Stimulated activated CD8-positive, alpha-beta memory T cell treated with anti-CD3 and anti-CD28 coated beads, Interleukin-12 subunit alpha, Interleukin-12 subunit beta, amount 100 ng/mL, for 24 hours (primary cell): ENCODE results near the gene ASCL3.
A peak's percentile ranks its signal among the peaks of the same experiment; 100 is the strongest.
"Not testable (repeated sequence)": the region's sequence is repeated elsewhere in the genome, so short reads cannot be mapped to it uniquely, and the experiment has no call there.

Experiments used
- DNase-seq: peaks from one replicate; pipeline ENCODE4 v3.0.0-alpha.2; 2020; ENCODE audit errors: extremely low read depth

Gene ASCL3

DNA sequence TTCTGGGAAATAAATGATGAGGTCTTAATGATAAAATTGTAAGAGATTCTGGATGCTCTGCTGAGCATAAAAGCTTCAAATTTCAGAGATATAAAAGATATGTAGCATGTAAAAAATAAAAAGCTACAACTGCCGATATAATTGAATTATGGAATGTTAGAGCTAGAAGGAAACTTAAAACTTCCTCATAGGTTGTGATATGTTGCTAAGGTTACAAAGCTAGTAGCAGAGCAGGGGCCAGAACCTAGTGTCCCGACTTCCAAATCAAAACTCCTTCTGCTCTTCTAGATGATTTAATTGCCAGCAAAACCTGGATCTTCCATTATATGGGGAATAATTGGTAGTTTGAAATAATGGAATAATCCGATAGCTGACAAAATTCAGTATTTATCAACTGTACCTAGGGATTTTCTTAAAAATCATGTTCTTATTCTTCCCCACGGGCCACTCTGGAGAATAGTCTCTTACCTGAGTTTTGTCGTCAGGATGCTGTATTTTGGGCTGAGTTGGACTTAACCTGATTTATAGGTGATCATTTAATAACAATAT, at the start of gene ASCL3:
Gene ASCL3 (minus strand): TSS at position 499 of the 549 bp plus-strand sequence. CDS start 4,855 bp downstream, outside the sequence.
- DNase-seq: no peak

GRCh38 chr11:8989453-8989852, 46.6 kb upstream of the ASCL3 start:
- no peak for DNase-seq

- DNase-seq: no peak
Observed at GRCh38 chr11:8988329-8989234, 45.8 kb upstream of the ASCL3 start.

DNA sequence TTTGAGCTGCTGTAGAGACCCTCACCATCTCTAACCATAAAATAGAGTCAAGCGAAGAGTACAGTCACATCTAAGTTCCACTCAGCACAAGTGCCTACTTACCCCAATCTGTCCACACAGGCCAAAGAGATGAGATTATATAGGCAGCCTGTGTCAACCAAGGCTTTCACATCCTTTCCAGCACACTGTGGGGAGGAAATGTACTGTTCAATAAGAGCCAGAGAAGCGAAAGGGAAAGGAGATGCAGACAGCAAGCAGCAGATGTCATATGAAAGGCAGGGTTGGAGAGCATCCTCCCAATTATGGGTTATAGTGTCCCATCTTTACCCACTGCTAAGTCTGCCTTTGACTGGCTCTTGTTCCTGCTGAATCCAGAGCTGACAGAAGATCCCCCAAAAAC, 44.6 kb upstream of the ASCL3 start:
- DNase-seq: no peak

DNA sequence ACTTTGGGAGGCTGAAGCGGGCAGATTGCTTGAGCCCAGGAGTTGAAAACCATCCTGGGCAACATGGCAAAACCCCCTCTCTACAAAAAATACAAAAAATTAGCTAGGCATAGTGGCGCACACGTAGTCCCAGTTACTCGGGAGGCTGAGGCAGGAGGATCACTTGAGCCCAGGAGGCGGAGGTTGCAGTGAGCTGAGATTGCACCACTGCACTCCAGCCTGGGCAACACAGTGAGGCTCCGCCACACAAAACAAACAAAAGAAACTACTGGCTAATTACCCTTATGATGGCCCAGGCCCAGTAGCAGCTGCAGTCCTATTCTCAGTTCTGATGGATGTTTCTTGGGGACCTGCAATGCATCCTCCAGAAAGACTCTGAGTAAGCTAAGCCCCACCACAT, 44.0 kb upstream of the ASCL3 start:
- not testable (repeated sequence) for DNase-seq

DNA sequence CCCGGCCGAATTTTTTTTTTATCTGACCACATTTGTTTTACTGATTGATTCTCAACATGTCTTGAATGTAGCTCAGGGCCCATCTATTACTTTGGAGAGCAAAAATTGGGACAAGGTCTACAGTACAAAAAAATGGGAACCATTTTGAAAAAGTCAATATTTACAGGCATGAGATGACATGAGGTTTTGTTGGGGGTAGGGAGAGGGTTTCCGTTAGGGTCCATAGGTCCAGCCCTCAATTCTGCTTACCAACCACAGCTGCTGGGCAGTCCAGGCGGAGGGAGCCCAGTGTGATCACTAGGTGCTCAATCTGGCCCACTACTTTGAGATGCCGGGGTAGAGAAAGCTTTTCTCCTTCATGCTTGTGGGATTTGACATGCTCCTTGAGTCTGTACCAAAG, 42.6 kb upstream of the ASCL3 start:
- DNase-seq: no peak

- DNase-seq: no peak
Observed at GRCh38 chr11:8983552-8983951, 40.7 kb upstream of the ASCL3 start.

GRCh38 chr11:8980485-8980884, 37.7 kb upstream of the ASCL3 start:
- no peak for DNase-seq

DNA sequence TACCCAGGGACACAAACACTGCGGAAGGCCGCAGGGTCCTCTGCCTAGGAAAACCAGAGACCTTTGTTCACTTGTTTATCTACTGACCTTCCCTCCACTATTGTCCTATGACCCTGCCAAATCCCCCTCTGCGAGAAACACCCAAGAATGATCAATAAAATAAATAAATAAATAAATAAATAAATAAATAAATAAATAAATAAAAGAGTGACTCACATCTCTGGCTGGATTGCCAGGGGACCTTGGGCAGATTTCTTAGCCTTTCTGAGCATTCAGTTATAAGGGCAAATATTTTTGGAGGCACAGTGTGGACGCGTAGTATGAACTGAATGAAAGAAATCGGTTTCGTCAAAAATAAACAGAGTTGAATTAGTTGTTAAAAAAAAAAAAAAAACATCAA, 36.5 kb upstream of the ASCL3 start:
- DNase-seq: not testable (repeated sequence)

DNA sequence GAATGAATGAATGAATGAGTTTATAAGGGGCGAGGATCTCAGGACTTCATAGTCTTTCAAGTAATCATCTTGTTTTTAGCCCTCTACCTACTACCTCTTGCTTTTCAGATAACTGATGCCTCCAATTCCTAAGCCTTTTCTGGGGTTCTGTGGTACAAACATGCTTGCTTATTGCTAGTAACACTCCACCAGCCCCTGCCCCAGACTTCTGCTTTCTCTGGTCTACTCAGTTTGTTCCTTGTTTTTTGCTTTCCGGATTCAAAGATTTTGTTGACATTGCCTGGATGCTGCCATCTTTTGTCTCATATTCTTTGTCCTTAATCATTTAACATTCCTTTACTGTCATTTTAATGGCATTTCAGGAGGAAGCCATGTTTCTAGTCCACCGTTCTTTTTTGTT, 30.3 kb upstream of the ASCL3 start:
- DNase-seq: no peak

DNA sequence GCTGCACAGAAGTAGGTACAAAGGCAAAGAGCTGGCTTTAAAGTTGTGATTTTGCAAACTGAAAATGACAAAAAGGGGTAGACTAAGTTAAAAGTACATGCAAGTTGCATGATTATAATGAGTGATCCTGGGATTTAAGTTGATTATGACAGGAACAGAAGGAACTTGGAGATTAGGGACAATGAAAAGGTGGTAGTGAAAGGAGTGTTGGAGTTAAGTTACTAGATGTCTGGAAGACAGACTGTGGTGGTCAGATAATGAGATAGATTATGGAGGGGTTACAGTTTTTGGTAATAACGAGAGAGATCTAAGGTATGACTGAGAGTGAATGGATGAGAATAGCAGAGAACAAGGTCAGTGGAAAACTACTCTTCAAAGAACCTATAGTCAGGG, 29.1 kb upstream of the ASCL3 start:
- no peak for DNase-seq

DNA sequence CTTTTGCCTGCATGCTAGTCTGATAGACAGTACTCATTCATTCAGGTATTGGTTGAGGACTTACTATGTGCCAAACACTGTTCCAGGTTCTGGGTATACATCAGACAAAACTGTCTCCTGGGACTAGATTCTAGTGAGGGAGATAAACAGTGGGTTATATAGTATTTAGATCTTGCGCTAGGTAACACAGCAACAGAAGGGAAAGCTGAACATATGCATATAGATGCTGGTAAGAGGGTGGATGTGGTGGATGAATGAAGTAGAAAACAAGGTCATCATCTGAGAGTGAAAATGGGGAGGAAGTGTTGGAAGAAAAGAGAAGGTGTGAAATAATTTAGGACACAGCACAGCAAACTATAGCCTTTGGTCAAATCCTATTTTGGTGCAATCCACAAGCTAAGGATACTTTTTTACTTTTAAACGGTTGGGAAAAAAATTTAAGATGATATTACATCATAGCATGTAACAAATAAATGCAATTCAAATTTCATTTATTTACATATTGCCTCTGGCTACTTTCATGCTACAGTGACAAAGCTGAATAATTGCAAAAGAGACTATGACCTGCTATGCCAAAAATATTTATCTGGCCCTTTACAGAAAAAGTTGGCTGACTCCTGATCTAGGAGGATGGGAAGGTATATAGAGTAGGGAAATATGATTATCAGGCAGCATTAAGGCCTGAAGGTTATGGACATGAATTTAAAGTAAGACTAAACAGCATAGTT, 28.5 kb upstream of the ASCL3 start:
- DNase-seq: no peak

GRCh38 chr11:8967184-8967583, 24.4 kb upstream of the ASCL3 start:
- DNase-seq: no peak

- peak; percentile 68 for DNase-seq
Observed at GRCh38 chr11:8964324-8965320, 21.8 kb upstream of the ASCL3 start, which contains the start of gene TMEM9B. TSS of gene TMEM9B (minus strand) at chr11:8964442. CDS start at chr11:8964313, 129 bp downstream.

DNA sequence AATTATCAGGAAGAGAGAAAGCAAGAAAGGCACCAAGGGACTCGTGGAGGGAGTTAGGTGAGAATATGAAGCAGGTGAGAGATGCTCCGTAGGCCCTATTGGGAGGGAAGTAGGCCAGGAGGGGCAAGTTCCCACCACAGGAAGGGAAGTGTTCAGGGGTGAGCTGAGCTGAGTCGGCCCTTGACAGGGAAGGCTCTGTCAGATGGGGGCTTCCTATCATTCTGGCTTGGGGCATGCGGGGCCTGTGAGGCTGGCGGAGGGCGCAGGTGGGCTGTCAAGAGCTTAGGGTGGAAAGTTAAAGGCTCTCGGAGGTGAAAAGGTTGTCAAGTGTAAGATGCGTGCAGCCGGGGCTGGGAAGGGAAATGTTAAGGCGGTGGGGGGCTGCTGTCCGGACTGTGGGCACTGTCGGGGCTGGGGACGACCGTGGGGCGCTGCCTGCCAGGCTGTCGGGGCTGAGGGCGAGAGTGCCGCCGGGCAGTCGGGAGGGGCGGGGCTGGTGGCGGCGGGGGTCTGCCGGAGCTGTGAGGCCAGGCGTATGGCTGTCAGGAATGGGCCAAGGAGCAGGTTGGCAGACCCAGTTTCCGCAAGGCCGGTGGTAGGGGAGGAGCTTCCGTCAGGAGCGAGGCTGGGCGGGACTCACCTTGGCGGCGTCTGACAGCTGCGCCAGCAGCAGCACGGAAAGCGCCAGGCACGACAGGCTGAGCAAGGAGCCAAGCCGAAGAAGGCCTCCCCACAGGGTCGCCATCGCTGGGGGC, 20.9 kb upstream of the ASCL3 start:
- peak; percentile 52 for DNase-seq

- DNase-seq: no peak
Observed at GRCh38 chr11:8962841-8963240, 20.0 kb upstream of the ASCL3 start.

- no peak for DNase-seq
Observed at GRCh38 chr11:8961401-8961800, 18.6 kb upstream of the ASCL3 start.

DNA sequence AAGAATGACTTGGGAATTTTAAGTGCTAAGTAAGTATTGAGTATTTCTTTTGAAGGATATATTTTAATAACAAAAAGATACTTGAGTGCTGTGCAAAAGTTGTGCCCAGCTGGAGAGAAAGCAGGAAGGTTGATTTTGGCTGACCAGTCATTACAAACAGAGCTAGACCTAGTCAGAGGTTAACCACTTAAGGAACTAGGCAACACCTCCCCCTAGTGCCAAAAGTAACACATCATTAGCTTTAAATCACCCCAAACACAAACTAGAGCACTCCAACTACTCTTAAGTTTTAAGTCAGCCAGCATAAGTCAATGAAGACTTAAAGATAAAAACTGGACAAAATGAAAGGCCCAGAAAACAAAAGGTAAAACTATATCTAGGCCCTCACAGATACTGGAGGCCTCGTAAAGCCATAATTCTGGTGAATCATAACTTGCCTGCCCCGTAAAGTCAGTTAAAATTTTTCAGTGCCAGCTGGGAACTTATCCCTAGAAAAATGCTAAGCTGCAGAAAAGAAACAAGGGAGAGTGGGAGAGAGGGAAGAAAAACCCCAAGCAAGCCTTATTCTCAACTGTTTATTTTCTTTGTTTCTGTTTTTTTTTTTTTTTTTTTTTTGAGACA, 16.8 kb upstream of the ASCL3 start:
- no peak for DNase-seq

DNA sequence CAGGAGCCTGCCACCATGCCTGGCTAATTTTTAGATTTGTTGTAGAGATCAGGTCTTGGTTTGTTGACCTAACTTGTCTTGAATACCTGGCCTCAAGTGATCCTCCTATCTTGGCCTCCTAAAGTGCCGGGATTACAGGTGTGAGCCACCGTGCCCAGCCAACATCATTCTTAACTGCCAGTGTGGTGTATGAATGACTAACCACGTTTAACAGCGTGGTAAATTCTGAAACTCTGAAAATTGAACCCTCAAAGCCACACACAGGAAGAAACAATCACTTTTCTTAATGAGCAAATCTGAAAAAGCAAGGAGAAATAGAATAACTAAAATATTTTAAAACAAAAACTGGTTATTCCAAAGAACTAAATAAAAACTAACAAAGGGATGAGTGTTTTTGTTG, 14.0 kb upstream of the ASCL3 start:
- DNase-seq: no peak

DNA sequence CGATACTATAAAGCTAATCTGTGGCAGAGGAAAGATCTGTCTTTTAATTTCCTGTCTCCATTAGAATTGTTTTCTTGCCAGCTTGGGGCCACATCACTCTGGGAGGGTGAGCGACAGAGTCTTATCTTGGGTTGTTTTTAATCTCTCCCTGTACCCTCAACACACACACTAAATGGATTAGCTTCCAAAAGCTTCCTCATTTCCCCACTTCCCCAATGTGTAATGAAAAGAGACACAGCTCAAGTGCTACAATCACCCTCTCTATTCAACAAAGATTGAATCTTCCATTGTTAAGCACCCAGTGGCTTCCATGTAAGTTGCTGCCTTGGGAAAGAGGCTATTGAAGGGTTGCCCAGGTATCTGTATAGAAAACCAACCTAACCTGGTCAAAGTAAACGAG, 6.1 kb upstream of the ASCL3 start:
- no peak for DNase-seq
